Measurements from ENCODE around the gene ANO7.

The ANO7 gene

GRCh38 chr2:241274127-241274526 lies 85.7 kb downstream of the ANO7 start:
- no peak overlapping the region for H3K27ac ChIP-seq (ENCODE audit: low read depth, low read length)

More at GRCh38 chr2:241274127-241274526, 85.7 kb downstream of the ANO7 start:
- H3K27me3 ChIP-seq (ENCODE audit: control insufficient read depth in 1 of 2, insufficient read depth in 2 of 2, low read length in 2 of 2): no peaks in the 10 kb centered on the region
- H3K4me1 ChIP-seq (ENCODE audit: insufficient read depth, low read length): peaks cover 29% of the 10 kb centered on the region
- H3K4me3 ChIP-seq (ENCODE audit: low read depth in 1 of 2, low read length in 2 of 2): no peak overlapping the region
- H3K9ac ChIP-seq (ENCODE audit: low read length): no peak overlapping the region
- H3K36me3 ChIP-seq (ENCODE audit: insufficient read depth, low read length): no peaks in the 10 kb centered on the region
- no peaks in the 10 kb centered on the region for H3K9me3 ChIP-seq (ENCODE audit: low read length)

Data from muscle layer of colon (tissue), 2 donors.